CD14-positive monocyte (primary cell): ENCODE measurements around the gene TSPEAR. TPM values are rescaled to one million over a fixed set of nuclear protein-coding genes. Genes with fewer than 3 reads are reported as not detected.
A peak's percentile ranks its signal among the peaks of the same experiment; 100 is the strongest.

Experiments used
- DNase-seq, 3 donors: peaks; one replicate each; pipeline ENCODE4 v3.0.0-alpha.2; 2011 to 2022
- H2AFZ ChIP-seq: 2 replicates; pipeline ENCODE4 v1.6.0; 2012; ENCODE audit warnings: mild to moderate bottlenecking, low read depth, low read length, inconsistent platforms; ENCODE audit not compliant: insufficient read depth, poor library complexity, severe bottlenecking
- H3K27ac ChIP-seq, 2 donors: 1 replicate in 1 of 2; 2 replicates in 1 of 2; pipeline ENCODE4 v1.5.1; 2012 to 2013; ENCODE audit warnings: low read length in 2 of 2, control low read depth in 1 of 2, inconsistent platforms in 1 of 2, low read depth in 1 of 2, mild to moderate bottlenecking in 1 of 2
- H3K27me3 ChIP-seq, 2 donors: one replicate each; pipeline versions ENCODE4 v1.6.0 to v1.6.1; 2011 to 2013; ENCODE audit warnings: low read length in 2 of 2; ENCODE audit not compliant: control insufficient read depth in 2 of 2, insufficient read depth in 2 of 2
- H3K36me3 ChIP-seq, 2 donors: replicated peaks in 1 of 2; 1 replicate in 1 of 2; 2 replicates in 1 of 2; pipeline versions ENCODE4 v1.5.1 to v1.6.1; 2012 to 2013; ENCODE audit warnings: low read length in 2 of 2, control low read depth in 1 of 2, inconsistent platforms in 1 of 2, mild to moderate bottlenecking in 1 of 2; ENCODE audit not compliant: insufficient read depth in 2 of 2, control insufficient read depth in 1 of 2
- H3K4me1 ChIP-seq, 2 donors: 1 replicate in 1 of 2; 2 replicates in 1 of 2; pipeline versions ENCODE4 v1.5.1 to v1.6.1; 2012 to 2013; ENCODE audit warnings: low read length in 2 of 2, control low read depth in 1 of 2, inconsistent platforms in 1 of 2, mild to moderate bottlenecking in 1 of 2, moderate library complexity in 1 of 2; ENCODE audit not compliant: insufficient read depth in 2 of 2, control insufficient read depth in 1 of 2
- H3K4me2 ChIP-seq: replicated peaks from 2 replicates; pipeline ENCODE3; 2012; ENCODE audit warnings: low read length, moderate library complexity, mild to moderate bottlenecking; ENCODE audit not compliant: poor library complexity, severe bottlenecking; ENCODE audit errors: extremely low read depth
- H3K4me3 ChIP-seq, 3 experiments: fragments of 200-600 bp in 1 of 3; sonication (generic) in 1 of 3; replicated peaks in 1 of 3; 1 replicate in 2 of 3; 2 replicates in 1 of 3; pipeline ENCODE4 v1.5.1; 2011 to 2013; ENCODE audit warnings: low read length in 3 of 3, mild to moderate bottlenecking in 3 of 3, control low read depth in 2 of 3, low read depth in 2 of 3, inconsistent platforms in 1 of 3, moderate library complexity in 1 of 3
- H3K79me2 ChIP-seq: 2 replicates; pipeline ENCODE4 v1.6.0; 2012; ENCODE audit warnings: mild to moderate bottlenecking, control low read depth, inconsistent platforms, low read length, moderate library complexity; ENCODE audit not compliant: insufficient read depth
- H3K9ac ChIP-seq: 2 replicates; pipeline ENCODE4 v1.6.0; 2017; ENCODE audit warnings: low read length, mild to moderate bottlenecking; ENCODE audit not compliant: insufficient read depth, poor library complexity, severe bottlenecking
- H3K9me3 ChIP-seq, 2 donors: replicated peaks in 1 of 2; 1 replicate in 1 of 2; 2 replicates in 1 of 2; pipeline versions ENCODE4 v1.5.1 to v1.6.1; 2012 to 2013; ENCODE audit warnings: low read length in 2 of 2, control low read depth in 1 of 2; ENCODE audit not compliant: control insufficient read depth in 1 of 2, insufficient read depth in 1 of 2
- H4K20me1 ChIP-seq: 2 replicates; pipeline ENCODE4 v1.6.0; 2012; ENCODE audit warnings: mild to moderate bottlenecking, low read length, control low read depth, moderate library complexity; ENCODE audit not compliant: insufficient read depth
- H3K27ac Mint-ChIP-seq, 7 donors: one replicate each; pipeline ENCODE4 v1.8.0; 2020; ENCODE audit warnings: mild to moderate bottlenecking in 7 of 7, mixed read lengths in 7 of 7, moderate library complexity in 6 of 7, inconsistent platforms in 2 of 7
- H3K27me3 Mint-ChIP-seq, 3 donors: one replicate each; pipeline ENCODE4 v1.8.0; 2021 to 2022; ENCODE audit warnings: low read depth in 3 of 3, mild to moderate bottlenecking in 3 of 3, mixed read lengths in 3 of 3, moderate library complexity in 3 of 3, inconsistent platforms in 1 of 3
- H3K36me3 Mint-ChIP-seq, 2 donors: one replicate each; pipeline ENCODE4 v1.8.0; 2020; ENCODE audit warnings: mixed read lengths in 2 of 2, inconsistent platforms in 1 of 2, mild to moderate bottlenecking in 1 of 2
- H3K4me1 Mint-ChIP-seq: one replicate; pipeline ENCODE4 v1.8.0; 2020; ENCODE audit warnings: mild to moderate bottlenecking, mixed read lengths
- H3K4me3 Mint-ChIP-seq, 2 donors: one replicate each; pipeline ENCODE4 v1.8.0; 2020; ENCODE audit warnings: mild to moderate bottlenecking in 2 of 2, mixed read lengths in 2 of 2, moderate library complexity in 1 of 2
- H3K9me3 Mint-ChIP-seq, 7 donors: one replicate each; pipeline ENCODE4 v1.8.0; 2020 to 2022; ENCODE audit warnings: mixed read lengths in 7 of 7, mild to moderate bottlenecking in 6 of 7, moderate library complexity in 6 of 7, inconsistent platforms in 2 of 7
- WGBS: methylation state at CpG from one replicate; pipeline ENCODE4 v1.1.5; 2013; ENCODE audit warnings: missing lambda C conversion rate; ENCODE audit not compliant: insufficient coverage; 5-methylcytosine and 5-hydroxymethylcytosine counted together
- intact Hi-C, 2 donors: fragments of 100-400 bp; cut with micrococcal nuclease; formaldehyde crosslinking; loops; one replicate each; pipeline versions ENCODE4 v1.15.0 to v1.15.1; 2023
- polyA plus RNA-seq, 3 donors: library from polyadenylated mRNA; depleted of rRNA in 1 of 3; unstranded in 2 of 3; stranded (reverse) in 1 of 3; fragments of 300-500 nt in 2 of 3; fragments of >200 nt in 1 of 3; fragmentation: Illumina TruSeq in 2 of 3; gene quantifications; 1 replicate in 2 of 3; 2 replicates in 1 of 3; pipeline ENCODE4 v1.2.3, GENCODE V29; 2012 to 2021
- TF ChIP-seq, protein P1 (sequence below): fragments of 200-600 bp; IDR thresholded peaks from one replicate; pipeline ENCODE4 v1.8.0; 2022; ENCODE audit warnings: antibody characterized with exemption, mild to moderate bottlenecking

Gene TSPEAR
- polyA plus RNA-seq, 3 donors: not detected

DNA sequence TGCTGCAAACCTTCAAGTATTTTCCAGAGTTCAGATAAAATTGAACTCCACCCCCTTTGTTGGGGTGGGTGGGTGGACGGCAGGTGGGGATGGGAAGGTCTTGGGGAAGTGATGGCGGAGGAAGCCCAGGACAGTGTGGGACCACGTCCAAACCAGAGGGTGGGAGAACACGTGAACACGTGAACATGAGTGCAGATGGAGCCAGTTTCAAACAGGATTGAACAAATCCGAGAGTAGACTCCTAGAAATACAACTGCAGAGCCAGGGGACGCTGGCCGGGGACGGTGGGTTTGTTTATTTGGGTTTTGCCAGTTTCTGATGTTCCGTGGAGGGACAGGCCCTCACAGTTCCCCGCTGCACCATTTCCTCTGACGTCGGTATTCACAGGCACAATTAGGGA, 163.0 kb downstream of the TSPEAR start:
- H3K27ac Mint-ChIP-seq: no peak overlapping the region
- H3K9me3 Mint-ChIP-seq: peaks cover 16 to 25% (median 21%) of the 10 kb centered on the region in 7 donors
- peak overlapping the region in 1 of 2 donors; percentile 39 for H3K4me3 Mint-ChIP-seq
- H4K20me1 ChIP-seq: no peaks in the 10 kb centered on the region
- H3K9me3 ChIP-seq: peaks cover 11 to 15% of the 10 kb centered on the region in 2 donors
- H3K27me3 Mint-ChIP-seq: peaks cover 25 to 51% (median 28%) of the 10 kb centered on the region in 3 donors
- TF ChIP-seq, protein P1, sequence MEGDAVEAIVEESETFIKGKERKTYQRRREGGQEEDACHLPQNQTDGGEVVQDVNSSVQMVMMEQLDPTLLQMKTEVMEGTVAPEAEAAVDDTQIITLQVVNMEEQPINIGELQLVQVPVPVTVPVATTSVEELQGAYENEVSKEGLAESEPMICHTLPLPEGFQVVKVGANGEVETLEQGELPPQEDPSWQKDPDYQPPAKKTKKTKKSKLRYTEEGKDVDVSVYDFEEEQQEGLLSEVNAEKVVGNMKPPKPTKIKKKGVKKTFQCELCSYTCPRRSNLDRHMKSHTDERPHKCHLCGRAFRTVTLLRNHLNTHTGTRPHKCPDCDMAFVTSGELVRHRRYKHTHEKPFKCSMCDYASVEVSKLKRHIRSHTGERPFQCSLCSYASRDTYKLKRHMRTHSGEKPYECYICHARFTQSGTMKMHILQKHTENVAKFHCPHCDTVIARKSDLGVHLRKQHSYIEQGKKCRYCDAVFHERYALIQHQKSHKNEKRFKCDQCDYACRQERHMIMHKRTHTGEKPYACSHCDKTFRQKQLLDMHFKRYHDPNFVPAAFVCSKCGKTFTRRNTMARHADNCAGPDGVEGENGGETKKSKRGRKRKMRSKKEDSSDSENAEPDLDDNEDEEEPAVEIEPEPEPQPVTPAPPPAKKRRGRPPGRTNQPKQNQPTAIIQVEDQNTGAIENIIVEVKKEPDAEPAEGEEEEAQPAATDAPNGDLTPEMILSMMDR: no peak
- H3K36me3 Mint-ChIP-seq: no peaks in the 10 kb centered on the region
- H3K27me3 ChIP-seq: peaks cover 2 to 16% of the 10 kb centered on the region in 2 donors
- H3K27ac ChIP-seq: no peak overlapping the region
- H2AFZ ChIP-seq: no peak overlapping the region
- H3K9ac ChIP-seq: no peak overlapping the region
- no peaks in the 10 kb centered on the region for H3K4me1 Mint-ChIP-seq
- H3K4me1 ChIP-seq: no peaks in the 10 kb centered on the region
- WGBS: 97% methylated on average over 6 of the region's 13 CpGs
- no peak for DNase-seq
- no peak overlapping the region for H3K4me2 ChIP-seq
- intact Hi-C loops: no loop called here
- H3K79me2 ChIP-seq: no peaks in the 10 kb centered on the region
- no peaks in the 10 kb centered on the region for H3K36me3 ChIP-seq
- H3K4me3 ChIP-seq: no peak overlapping the region

DNA sequence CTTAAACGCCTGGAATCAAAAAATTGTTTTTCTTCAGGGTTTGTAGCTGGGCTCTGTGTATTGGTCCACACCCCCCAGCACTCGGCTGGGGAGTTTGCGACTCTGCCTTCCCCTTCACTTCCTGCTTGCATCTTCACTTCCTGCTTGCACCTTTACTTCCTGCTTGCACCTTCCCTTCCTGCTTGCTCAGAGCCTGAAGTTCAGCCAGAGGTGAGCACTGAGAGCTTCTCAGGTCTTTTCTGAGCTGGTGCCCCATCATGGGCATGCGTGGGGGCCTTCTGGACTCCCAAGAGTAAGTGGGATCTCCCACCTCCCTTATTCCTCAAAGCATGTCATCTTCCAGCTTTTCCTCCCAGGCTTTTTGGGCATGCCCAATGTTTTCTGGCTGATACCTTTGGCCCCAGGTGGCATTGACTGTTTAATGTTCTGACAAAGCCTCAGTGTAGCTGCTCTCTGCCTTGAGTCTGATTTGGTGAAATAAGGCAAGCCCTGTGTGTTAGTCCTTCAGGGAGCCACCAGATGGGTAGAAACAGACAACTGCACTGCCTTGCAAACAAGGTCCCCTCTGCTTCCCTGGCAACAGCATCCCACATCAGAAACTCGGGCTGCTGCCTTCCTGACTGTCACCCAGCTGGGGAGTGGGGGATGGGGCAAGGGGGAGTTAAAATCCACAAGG, 163.6 kb downstream of the TSPEAR start:
- WGBS: 29% methylated on average over 3 of the region's 5 CpGs
- H3K9me3 ChIP-seq: peaks cover 11 to 20% of the 10 kb centered on the region in 2 donors
- Mint-ChIP-seq H3K27ac (no peak overlapping the region), H3K4me1 (no peaks in the 10 kb centered on the region), H3K9me3 (peaks cover 16 to 25% (median 21%) of the 10 kb centered on the region in 7 donors), H3K27me3 (peaks cover 25 to 51% (median 25%) of the 10 kb centered on the region in 3 donors), H3K36me3 (no peaks in the 10 kb centered on the region), H3K4me3 (peak overlapping the region in 1 of 2 donors; percentile 65)
- no peaks in the 10 kb centered on the region for H3K36me3 ChIP-seq
- H2AFZ ChIP-seq: no peak overlapping the region
- no peak overlapping the region for H3K9ac ChIP-seq
- peaks cover 2 to 16% of the 10 kb centered on the region in 2 donors for H3K27me3 ChIP-seq
- H3K27ac ChIP-seq: no peak overlapping the region
- no peak overlapping the region for H3K4me3 ChIP-seq
- H3K4me1 ChIP-seq: no peaks in the 10 kb centered on the region
- TF ChIP-seq, protein P1: no peak
- no peak for DNase-seq
- intact Hi-C loops: no loop called here
- H3K79me2 ChIP-seq: no peaks in the 10 kb centered on the region
- H4K20me1 ChIP-seq: no peaks in the 10 kb centered on the region
- no peak overlapping the region for H3K4me2 ChIP-seq
